RWPE1 (cell line): ENCODE results near the gene NIF3L1.

Experiments
- CTCF ChIA-PET: fragments of 350-600 bp; sonication (Branson Sonifier 250); formaldehyde crosslinking; extraction: SDS; loops from one replicate; lab custom pipeline; 2021; lab: Yijun Ruan, JAX
- POLR2A ChIA-PET: fragments of 400-600 bp; formaldehyde crosslinking; extraction: SDS; loops from one replicate; lab custom pipeline; 2020; ENCODE audit warnings: antibody characterized with exemption; ENCODE audit not compliant: low non-redundant PET; lab: Yijun Ruan, JAX
- DNase-seq: peaks from one replicate; pipeline ENCODE4 v3.0.0; 2012; ENCODE audit warnings: low spot score
- H3K27ac ChIP-seq: fragments of 450-650 bp; 2 replicates; pipeline ENCODE4 v1.5.1; 2017
- TF ChIP-seq, protein P1 (sequence below): fragments of 450-650 bp; conservative IDR thresholded peaks from 2 replicates; pipeline ENCODE4 v1.5.1; 2017; ENCODE audit warnings: low read depth, mild to moderate bottlenecking

Gene NIF3L1

DNA sequence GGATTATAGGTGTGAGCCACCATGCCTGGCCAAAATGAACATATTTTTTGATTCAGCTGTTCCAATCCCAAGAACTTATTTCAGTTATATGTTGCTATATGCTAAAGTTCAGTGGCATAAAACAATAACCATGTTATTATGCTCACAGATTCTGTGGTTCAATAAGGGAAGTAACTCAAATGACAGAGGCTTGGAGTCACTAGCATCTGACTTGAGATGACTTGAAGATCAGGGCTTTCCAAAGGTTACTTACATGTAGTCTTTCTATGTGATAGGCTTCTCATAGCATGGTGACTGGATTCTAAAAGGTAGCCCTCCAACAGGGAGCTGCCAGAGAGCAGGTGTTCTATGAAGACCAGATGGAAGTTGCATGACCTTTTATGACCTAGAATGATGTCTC is 41.9 kb upstream of the NIF3L1 start:
- POLR2A ChIA-PET: no interaction called here

DNA sequence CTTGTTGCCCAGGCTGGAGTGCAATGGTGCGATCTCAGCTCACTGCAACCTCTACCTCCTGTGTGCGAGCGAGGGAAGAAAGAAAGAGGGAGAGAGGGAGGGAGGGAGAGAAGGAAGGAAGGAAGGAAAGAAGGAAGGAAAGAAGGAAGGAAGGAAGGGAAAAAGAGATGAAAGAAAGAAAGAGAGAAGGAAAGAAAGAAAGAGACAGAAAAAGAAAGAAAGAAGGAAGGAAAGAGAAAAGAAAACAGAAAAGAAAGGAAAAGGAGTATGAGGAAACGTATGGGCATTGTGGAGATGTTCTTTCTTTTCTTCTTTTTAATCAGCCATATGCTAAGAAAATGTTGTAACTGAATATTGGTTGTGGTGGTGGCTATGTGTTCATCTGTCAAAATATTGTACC is 41.2 kb upstream of the NIF3L1 start:
- H3K27ac ChIP-seq: no peak overlapping the region
- POLR2A ChIA-PET: no interaction called here
- no peak for DNase-seq
- TF ChIP-seq, protein P1, sequence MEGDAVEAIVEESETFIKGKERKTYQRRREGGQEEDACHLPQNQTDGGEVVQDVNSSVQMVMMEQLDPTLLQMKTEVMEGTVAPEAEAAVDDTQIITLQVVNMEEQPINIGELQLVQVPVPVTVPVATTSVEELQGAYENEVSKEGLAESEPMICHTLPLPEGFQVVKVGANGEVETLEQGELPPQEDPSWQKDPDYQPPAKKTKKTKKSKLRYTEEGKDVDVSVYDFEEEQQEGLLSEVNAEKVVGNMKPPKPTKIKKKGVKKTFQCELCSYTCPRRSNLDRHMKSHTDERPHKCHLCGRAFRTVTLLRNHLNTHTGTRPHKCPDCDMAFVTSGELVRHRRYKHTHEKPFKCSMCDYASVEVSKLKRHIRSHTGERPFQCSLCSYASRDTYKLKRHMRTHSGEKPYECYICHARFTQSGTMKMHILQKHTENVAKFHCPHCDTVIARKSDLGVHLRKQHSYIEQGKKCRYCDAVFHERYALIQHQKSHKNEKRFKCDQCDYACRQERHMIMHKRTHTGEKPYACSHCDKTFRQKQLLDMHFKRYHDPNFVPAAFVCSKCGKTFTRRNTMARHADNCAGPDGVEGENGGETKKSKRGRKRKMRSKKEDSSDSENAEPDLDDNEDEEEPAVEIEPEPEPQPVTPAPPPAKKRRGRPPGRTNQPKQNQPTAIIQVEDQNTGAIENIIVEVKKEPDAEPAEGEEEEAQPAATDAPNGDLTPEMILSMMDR: no peak
- CTCF ChIA-PET: no interaction called here

More for the DNA sequence above, 41.9 kb upstream of the NIF3L1 start:
- CTCF ChIA-PET: no interaction called here
- TF ChIP-seq, protein P1: no peak
- no peak for DNase-seq
- no peak overlapping the region for H3K27ac ChIP-seq

DNA sequence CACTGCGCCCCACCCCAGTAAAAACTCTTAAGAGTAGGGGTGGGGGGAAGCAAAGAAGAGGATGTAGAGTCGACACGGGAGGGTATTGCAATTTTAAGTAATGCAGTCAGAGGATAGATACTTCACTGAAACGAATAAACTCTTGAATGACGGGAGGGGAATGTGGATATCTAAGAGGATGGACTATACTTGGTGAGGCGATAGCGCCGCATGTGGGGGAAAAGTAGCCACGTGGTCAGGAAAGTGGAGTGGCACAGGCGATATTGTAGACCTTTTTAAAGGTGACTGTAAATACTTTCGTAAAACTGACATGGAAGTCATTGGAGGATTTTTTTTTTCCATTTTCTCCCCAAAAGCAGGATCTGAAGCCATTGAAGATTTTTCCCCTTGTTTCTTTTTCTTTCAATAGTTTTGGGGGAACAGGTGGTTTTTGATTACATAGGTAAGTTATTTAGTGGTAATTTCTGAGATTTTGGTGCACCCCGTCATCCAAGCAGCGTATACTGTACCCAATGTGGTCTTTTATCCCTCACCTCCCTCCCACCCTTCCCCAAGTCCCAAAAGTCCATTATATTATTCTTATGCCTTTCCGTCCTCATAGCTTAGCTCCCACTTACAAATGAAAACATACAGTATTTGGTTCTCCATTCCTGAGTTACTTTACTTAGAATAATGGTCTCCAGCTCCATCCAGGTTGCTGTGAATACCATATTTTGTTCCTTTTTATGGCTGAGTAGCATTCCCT is 38.5 kb upstream of the NIF3L1 start:
- no peak for DNase-seq
- ChIA-PET CTCF (interaction anchor here (0.6 kb wide), 1 partner anchor 238 kb away, joined by 4 read pairs; no protein-coding TSS in a partner anchor), POLR2A (interaction anchor here (0.6 kb wide), 1 partner anchor 124 kb away, joined by 3 read pairs; no protein-coding TSS in a partner anchor)
- H3K27ac ChIP-seq: no peak overlapping the region
- TF ChIP-seq, protein P1: no peak

DNA sequence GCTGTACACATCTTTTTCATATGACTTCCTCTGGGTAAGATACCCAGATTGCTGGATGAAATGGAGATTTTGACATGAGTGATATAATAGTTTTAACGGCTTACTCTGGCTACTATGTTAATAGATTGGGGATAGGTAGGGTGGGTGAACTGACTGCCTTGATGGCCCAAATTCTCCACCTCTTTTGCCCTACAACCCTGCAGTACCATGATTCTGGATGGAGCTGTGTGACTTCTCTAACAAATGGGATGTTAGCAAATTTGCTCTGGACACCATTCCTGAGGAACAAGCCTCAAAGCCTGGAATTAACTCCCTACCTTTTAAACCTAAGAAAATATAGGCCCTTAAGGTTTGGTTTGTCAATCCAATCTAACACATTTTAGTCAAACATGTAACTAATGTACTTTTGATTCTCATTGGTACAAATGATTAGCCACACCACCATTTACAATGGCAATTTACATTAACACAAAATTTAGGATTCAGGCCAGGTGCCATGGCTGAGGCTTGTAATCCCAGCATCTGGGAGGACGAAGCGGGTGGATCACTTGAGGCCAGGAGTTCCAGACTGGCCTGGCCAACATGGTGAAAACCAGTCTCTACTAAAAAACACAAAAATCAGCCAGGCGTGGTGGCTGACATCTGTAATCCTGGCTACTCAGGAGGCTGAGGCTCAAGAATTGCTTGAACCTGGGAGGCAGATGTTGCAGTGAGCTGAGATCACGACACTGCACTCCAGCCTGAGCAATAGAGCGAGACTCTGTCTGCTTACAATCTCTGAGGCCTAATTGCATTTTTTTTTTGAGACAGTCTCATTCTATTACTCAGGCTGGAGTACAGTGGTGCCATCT is 37.5 kb upstream of the NIF3L1 start:
- ChIA-PET CTCF (interaction anchor here (0.6 kb wide), 2 partner anchors 75 to 238 kb away, joined by 3 to 4 read pairs; no protein-coding TSS in a partner anchor), POLR2A (no interaction called here)
- H3K27ac ChIP-seq: peak overlapping the region; percentile 28; the same call in 1 of the 2 replicates
- no peak for DNase-seq
- TF ChIP-seq, protein P1: no peak

DNA sequence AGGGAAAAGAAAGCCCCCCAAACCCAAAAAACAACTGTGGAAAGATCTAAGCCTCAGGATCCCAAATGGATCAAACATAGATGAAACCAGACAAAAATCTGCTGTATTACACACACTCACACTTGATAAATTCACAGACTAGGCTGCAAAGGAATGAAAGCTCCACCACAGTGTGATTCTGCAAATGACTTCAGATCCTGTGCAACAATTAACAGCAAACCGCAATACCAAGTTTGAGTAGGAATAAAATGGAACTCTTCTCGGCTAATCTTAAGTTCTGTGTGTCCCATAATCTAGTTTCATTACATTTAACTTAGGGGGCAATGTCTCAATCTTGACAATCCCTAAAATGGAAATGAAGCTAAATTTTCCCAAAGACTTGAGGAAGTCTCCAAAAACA is 36.6 kb upstream of the NIF3L1 start:
- POLR2A ChIA-PET: interaction anchor here (0.6 kb wide), 1 partner anchor 34 kb away, joined by 5 read pairs; no protein-coding TSS in a partner anchor
- no peak overlapping the region for H3K27ac ChIP-seq
- CTCF ChIA-PET: interaction anchor here (0.6 kb wide), 1 partner anchor 76 kb away, joined by 3 read pairs; no protein-coding TSS in a partner anchor
- TF ChIP-seq, protein P1: no peak
- DNase-seq: no peak

DNA sequence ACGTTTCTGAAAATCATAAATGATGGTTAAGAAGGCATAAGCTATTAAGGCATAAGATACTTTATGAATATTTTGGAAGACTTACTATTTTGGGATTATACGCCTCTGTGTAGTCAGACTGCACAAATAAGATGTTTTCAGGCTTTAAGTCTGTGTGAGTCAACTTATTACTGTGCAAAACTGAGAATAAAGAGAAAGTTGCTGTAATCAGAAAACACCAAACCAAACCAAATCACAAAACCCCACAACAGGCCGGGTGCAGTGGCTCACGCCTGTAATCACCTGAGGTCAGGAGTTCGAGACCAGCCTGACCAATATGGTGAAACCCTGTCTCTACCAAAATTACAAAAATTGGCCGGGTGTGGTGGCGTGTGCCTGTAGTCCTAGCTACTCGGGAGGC is 32.4 kb upstream of the NIF3L1 start:
- DNase-seq: no peak
- no peak overlapping the region for H3K27ac ChIP-seq
- TF ChIP-seq, protein P1: no peak
- ChIA-PET CTCF (no interaction called here), POLR2A (no interaction called here)
